Cardiac muscle cell (in vitro differentiated cells and primary cell): ENCODE results near the gene KRTAP10-2. TPM values are rescaled to one million over a fixed set of nuclear protein-coding genes. Genes with fewer than 3 reads are reported as not detected.

Experiments
- DNase-seq, 2 donors: peaks; one replicate each; pipeline versions ENCODE4 v3.0.0 to v3.0.0-alpha.2; 2010 to 2017; ENCODE audit warnings: low read depth in 1 of 2, low spot score in 1 of 2
- H3K27ac ChIP-seq: fragments of 200-600 bp; sonication (generic); 2 replicates; pipeline ENCODE4 v1.5.1; 2016
- H3K27me3 ChIP-seq: fragments of 200-600 bp; sonication (generic); 2 replicates; pipeline ENCODE4 v1.6.0; 2016; ENCODE audit warnings: control low read depth
- H3K36me3 ChIP-seq: fragments of 200-600 bp; sonication (generic); 2 replicates; pipeline ENCODE4 v1.5.1; 2016; ENCODE audit warnings: control low read depth
- H3K4me1 ChIP-seq: fragments of 200-600 bp; sonication (generic); 2 replicates; pipeline ENCODE4 v1.8.1; 2017; ENCODE audit warnings: low read depth, mild to moderate bottlenecking, mixed run types
- H3K4me3 ChIP-seq: fragments of 200-600 bp; sonication (generic); 2 replicates; pipeline ENCODE4 v1.5.1; 2016; ENCODE audit warnings: mild to moderate bottlenecking
- H3K9me3 ChIP-seq: fragments of 200-600 bp; sonication (generic); 2 replicates; pipeline ENCODE4 v1.5.1; 2017; ENCODE audit warnings: low read depth, mild to moderate bottlenecking, control low read depth
- polyA plus RNA-seq: library from polyadenylated mRNA; unstranded; fragments of >200 nt; fragmentation: Nextera tagmentation; extraction: Ambion mirVana; gene quantifications from 2 replicates; pipeline ENCODE4 v1.2.1, GENCODE V29; 2016
- total RNA-seq: library from RNA; depleted of rRNA; stranded (reverse); fragments of >200 nt; gene quantifications from 2 replicates; pipeline ENCODE4 v1.2.3, GENCODE V29; 2016
- TF ChIP-seq, protein P1 (sequence below): IDR thresholded peaks from 2 replicates; pipeline ENCODE4 v1.5.1; 2012; ENCODE audit warnings: low read depth, mild to moderate bottlenecking, low read length

The KRTAP10-2 gene
- total and polyA plus RNA-seq, 2 experiments from 2014 or later: 0.55 TPM; not detected in 1

DNA sequence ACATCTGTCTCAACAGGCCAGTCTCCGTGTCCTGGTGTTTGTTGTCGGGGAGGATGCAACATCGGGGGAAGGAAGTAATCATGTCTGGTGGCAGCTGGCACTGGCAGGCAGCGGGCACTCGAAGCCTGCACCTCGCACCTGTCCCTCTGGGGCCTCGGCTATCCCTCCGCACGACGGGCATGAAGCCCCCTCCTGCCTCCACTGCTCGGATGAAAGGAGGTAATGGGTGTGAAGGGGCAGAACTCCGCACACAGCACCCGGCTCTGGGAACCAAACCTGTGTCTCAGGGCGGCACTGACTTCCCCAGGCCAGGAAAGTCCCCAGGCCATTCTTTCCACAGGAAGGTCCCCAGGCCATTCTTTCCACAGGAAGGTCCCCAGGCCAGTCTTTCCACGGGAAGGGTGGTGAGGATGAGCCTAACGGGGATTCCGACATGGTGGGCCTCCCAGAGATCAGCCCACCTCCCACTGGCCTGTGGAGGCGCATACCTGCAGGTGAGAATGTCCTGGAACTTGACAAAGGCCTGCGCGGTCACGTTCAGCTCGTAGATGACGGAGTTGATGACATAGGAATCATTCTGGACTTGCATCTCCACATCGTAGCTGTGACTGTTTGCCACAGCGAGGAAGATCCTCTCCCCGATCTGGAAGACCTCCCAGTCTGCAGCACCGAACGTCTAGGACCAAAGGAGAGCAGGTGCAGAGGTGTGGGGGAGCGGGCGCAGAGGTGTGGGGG lies 42.4 kb downstream of the KRTAP10-2 start:
- Histone ChIP-seq H3K4me3 (no peak overlapping the region), H3K9me3 (no peaks in the 10 kb centered on the region), H3K27ac (no peak overlapping the region), H3K27me3 (no peaks in the 10 kb centered on the region), H3K36me3 (peaks cover 4% of the 10 kb centered on the region), H3K4me1 (peaks cover 9% of the 10 kb centered on the region)
- TF ChIP-seq, protein P1, sequence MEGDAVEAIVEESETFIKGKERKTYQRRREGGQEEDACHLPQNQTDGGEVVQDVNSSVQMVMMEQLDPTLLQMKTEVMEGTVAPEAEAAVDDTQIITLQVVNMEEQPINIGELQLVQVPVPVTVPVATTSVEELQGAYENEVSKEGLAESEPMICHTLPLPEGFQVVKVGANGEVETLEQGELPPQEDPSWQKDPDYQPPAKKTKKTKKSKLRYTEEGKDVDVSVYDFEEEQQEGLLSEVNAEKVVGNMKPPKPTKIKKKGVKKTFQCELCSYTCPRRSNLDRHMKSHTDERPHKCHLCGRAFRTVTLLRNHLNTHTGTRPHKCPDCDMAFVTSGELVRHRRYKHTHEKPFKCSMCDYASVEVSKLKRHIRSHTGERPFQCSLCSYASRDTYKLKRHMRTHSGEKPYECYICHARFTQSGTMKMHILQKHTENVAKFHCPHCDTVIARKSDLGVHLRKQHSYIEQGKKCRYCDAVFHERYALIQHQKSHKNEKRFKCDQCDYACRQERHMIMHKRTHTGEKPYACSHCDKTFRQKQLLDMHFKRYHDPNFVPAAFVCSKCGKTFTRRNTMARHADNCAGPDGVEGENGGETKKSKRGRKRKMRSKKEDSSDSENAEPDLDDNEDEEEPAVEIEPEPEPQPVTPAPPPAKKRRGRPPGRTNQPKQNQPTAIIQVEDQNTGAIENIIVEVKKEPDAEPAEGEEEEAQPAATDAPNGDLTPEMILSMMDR: no peak
- no peak for DNase-seq

DNA sequence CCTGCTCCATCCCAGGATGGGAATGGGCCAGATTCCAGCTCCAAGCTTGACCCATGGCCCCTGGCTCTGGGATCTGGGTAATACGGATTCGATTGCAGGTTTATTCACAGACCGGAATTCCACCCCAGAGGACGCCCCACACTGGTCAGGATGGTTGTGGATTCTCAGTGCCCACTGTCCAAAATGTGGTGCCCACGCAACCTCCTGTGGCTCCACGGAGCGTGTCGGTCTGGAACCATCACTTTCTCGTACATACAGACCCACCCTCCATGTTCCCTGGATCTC lies 42.9 kb downstream of the KRTAP10-2 start:
- DNase-seq: no peak
- H3K4me1 ChIP-seq: peaks cover 9% of the 10 kb centered on the region
- peaks cover 4% of the 10 kb centered on the region for H3K36me3 ChIP-seq
- H3K27ac ChIP-seq: no peak overlapping the region
- TF ChIP-seq, protein P1: no peak
- no peaks in the 10 kb centered on the region for H3K9me3 ChIP-seq
- H3K27me3 ChIP-seq: no peaks in the 10 kb centered on the region
- no peak overlapping the region for H3K4me3 ChIP-seq

DNA sequence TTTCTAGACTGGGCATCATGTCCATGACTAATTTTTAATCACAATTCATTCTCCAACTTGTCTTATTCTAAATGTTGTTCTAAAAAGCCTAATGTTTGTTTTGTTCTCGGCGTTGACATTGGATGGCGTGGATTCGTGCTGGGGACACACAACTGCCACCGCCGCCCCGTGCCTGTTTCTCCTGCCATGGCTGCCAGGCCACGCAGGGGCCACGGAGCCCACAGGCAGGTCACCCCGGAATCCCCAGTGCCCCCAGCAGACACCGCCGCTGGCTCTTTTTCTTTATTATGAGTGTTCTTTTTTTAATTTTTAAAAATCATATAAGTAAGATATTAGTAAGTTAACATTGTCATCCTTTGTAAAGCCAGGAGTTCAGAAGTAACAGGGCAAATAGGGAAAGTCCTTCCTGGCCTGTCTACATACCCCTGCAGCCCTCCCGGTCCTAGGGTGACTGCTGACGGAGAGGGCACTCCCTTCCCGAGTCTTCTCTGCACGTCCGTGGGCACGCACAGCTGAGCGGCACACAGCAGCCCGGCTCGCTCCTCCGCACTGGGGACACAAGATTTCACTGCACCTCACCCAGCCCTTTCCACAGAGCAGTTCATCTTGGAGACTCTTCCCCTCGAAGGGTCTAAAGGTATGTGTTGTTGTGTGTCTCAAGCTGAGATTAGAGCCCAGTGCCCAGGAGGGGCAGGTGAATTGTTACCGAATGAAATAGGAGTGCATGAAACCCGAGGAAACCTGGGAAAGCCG lies 43.5 kb downstream of the KRTAP10-2 start:
- H3K4me3 ChIP-seq: no peak overlapping the region
- H3K9me3 ChIP-seq: no peaks in the 10 kb centered on the region
- no peak overlapping the region for H3K27ac ChIP-seq
- H3K4me1 ChIP-seq: peaks cover 9% of the 10 kb centered on the region
- H3K27me3 ChIP-seq: no peaks in the 10 kb centered on the region
- DNase-seq: no peak
- H3K36me3 ChIP-seq: peaks cover 4% of the 10 kb centered on the region
- TF ChIP-seq, protein P1: no peak

DNA sequence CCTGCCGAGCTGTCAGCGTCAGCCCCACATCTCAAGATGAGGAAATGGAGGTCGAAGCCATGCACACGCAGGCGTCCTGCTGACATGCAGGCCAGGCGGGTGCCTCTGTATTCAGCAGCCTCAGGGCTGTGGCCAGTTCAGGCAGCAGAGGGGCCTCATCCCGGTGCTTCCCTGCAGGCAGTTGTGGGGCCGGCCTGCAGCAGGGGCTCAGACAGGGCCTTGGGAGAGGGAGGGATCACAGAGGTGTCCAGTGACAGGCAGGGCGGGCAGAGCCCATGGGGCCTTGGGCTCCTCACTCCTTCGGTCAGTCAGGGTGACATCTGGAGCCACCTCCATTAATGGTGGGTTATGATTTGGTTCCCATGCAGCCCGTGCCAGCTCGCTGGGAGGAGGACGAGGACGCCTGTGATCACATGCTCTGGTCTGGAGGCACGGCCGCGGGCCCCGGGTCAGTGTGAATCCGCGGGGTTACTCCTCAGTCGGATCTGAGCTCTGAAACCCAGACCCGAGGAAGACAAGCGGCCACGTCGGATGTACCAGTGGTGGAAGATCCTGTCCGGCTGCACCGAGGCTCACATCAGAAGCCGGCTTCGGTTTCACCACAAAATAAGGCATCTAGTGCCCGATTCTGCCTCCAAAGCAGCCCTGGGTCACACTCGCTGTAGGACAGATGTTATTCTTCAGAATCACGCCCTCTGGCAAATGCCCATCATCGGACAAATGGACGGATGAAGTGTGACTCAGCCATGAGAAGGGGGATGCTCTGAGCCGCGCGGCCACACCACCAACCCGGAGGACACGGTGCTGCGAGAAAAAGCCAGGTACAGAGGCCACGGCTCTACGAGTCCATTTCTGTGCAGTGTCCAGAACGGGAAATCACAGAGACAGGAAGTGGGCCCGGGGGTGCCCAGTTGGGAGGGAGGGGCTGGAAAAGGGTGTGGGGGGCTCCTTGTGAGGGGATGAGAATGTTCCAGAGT lies 44.7 kb downstream of the KRTAP10-2 start:
- no peak overlapping the region for H3K4me3 ChIP-seq
- no peak overlapping the region for H3K27ac ChIP-seq
- H3K27me3 ChIP-seq: no peaks in the 10 kb centered on the region
- TF ChIP-seq, protein P1: no peak
- peaks cover 4% of the 10 kb centered on the region for H3K36me3 ChIP-seq
- H3K9me3 ChIP-seq: no peaks in the 10 kb centered on the region
- DNase-seq: peak in 1 of 2 donors; percentile 42
- peaks cover 9% of the 10 kb centered on the region for H3K4me1 ChIP-seq

DNA sequence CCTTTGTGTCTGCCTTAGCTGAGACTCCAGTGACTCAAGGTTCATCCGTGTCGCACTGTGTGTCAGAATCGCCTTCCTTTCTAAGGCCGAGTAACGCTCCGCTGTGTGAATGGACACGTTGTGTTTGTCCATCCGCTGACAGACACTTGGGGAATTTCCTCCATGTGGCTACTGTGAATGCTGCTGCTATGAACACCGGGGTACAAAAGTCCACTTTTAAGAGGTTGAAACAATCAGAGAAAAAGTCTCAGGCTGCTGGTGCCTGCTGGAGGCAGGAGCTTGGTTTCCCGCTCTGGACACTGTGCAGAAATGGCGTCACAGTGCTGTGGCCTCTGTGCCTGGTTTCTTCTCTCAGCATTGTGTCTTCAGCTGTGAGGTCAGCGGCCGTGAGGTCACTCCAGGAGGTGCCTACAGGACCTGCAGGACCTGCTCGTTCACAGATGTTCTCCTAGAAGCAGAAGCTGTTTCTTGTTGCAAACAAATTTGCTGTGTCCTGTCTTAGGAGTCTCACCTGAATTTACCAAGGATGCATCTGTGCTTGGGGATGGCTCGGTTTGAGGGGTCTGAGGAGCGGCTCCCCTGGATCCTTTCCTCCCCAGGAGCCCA lies 45.5 kb downstream of the KRTAP10-2 start:
- Histone ChIP-seq H3K36me3 (no peaks in the 10 kb centered on the region), H3K9me3 (no peaks in the 10 kb centered on the region), H3K27me3 (no peaks in the 10 kb centered on the region), H3K4me1 (peaks cover 9% of the 10 kb centered on the region), H3K27ac (no peak overlapping the region), H3K4me3 (no peak overlapping the region)
- TF ChIP-seq, protein P1: no peak
- DNase-seq: no peak
